Activated CD4-positive, alpha-beta T cell treated with anti-CD3 and anti-CD28 coated beads, Interleukin-2, Interleukin-6, amounts not matched to agents 100 ng/mL and 50 ng/mL, durations not matched to agents 16 hours and 8 hours (primary cell): ENCODE results near the gene NDUFB2.
A peak's percentile ranks its signal among the peaks of the same experiment; 100 is the strongest.
"Not testable (repeated sequence)": the region's sequence is repeated elsewhere in the genome, so short reads cannot be mapped to it uniquely, and the experiment has no call there.

ENCODE experiments used
- DNase-seq: peaks from one replicate; pipeline ENCODE4 v3.0.0-alpha.2; 2020

The NDUFB2 gene

DNA sequence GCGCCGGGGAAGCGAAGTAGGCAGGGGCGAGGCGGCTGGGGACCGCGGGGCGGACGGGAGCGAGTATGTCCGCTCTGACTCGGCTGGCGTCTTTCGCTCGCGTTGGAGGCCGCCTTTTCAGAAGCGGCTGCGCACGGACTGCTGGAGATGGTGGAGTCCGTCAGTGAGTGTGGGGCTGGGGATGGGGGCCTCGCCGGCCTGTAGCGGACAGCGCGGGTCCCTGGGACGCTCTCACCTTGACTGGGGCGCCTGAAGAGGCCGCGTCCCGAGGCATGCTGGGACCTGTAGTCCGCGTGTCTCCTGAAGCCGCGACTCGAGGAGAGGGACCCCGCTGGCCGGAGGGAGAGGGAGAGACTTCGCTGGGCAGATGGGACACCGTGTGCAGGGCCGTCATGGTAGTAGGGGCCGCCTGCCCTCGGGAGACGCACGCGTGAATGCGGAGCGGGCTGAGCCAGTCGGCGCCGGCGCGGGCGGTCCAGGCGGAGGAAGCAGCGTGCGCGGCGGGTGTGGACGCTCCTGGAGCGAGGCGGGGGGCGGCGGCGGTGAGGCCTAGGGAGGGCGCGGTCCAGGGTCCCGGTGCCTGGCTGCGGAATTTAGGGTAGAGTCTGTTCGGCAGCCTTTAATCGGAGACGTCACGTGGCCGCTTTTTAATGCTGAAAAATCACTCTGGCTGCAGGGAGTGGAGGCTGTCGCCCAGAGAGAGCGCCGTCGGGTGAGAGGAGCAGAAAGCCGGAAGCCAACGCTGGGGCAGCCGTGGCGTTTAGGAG is at the start of gene NDUFB2:
Gene NDUFB2, plus strand, starts transcription at position 29 of the 767 bp plus-strand sequence. Its CDS starts 37 bp downstream, at position 66.
- DNase-seq = peak; percentile 80

DNA sequence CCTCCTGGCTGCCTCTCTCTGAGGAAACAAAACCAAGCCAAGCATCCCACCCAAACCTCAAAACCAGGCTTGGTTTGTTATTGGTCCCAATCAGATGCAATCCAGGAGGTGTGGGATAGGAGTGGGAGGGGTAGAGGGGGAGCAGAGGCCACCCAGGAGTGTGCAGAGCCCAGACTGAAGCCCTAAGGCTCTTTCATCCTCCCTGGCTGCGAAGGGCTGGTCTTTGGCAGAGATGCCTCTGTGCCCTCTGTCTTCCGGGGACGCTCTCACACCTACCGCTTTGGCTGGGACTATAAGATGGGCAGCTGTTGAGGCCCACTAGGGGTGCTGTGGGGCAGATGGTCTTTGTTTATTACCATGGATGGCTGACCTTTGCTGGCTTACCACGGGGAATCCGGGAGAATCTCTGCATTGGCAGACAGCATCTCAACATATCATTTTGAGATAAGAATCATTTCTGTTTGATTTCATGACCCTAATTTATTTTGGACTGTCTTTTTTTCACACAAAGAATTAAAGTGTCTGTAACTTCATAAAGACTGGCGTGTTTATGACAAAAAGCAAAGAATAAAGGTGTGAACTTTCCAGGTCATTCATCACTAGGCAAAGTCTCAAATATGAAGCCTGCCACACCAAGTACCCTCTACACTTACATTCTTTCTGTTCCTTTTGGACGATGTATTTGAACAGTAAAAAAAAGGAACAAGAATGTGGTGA is 49.4 kb upstream of the NDUFB2 start:
- peak; percentile 38 for DNase-seq

DNA sequence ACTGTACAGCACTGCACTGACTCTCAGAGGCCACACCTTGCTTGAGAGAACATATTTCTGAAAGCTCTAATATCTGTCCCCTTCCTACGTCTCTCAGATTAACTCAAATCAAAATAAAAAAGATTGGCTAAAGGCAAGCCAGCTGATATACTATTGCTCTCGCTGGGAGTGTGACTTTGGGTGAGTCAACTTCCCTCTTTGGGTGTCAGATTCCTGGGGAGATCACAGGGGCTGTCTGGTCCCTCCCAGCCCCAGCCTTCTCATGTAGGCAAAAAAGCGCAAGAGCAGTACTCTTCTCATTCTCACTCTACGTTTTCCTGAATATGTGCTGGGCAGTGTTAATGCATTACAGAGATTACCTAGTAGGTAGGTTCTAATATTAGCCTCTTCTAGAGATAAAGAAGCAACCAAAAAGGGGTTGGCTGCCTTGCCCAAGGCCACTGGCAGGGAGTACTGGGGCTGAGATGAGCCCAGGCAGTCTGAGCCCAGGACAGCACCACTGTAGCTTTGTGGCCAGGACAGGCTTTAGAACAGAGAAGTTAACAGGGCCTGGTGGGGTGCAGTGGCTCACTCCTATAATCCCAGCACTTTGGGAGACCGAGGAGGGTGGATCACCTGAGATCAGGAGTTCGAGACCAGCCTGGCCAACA is 46.8 kb upstream of the NDUFB2 start:
- DNase-seq = no peak

DNA sequence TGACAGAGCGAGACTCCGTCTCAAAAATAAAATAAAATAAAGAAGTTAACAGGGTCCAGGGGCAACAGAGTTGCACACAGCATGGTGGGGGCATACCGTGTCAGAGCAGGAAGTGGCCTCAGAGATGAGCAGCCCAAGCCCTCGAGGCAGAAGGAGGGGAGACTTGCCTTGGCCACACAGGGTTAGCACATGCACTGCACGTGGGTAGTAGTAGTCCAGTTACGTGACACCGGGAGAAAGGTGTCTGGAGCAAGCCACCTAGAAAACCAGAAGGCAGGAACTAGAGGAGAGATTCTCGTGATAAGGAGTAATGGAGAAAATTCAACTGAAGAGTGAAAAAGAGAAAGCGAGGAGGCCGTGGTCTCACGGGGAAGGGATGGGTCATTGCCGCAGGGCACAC is 46.1 kb upstream of the NDUFB2 start:
- DNase-seq = no peak

DNA sequence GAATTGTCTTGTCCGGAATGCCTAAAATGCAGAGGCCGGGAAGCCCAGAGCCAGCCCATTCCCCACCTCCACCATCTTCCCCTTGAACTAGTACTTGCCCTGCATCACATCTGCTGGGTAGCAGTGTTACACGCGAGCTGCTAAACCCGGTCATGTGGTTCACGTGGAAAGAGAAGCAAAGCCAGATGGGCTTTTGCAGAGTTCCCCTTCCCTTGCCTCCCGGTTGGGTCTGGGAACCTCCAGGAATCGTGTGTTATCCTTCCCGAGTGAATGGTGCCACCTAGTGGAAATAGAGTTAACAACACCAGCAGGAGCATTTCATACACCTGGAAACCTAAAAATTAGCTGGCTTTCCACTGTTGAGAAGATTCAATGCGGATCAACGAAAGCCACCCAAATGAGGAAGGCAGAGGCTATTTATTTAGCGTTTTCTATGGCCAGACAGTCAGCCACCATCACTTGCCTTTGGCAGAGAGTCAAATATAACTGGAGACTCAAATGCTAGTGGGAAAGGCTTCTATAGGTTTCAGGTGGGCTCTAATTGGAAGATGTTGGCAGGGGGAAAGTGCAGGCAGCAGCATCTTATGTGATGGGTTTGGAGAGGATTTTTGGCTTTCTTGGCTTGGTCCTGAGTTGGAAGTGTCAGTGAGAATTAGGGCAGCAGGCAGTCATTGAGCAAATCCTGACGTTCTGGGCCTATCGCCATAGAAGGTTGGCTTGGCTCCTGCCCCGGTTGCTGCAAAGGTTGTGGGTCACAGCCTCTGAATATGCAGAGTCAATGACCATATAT is 43.0 kb upstream of the NDUFB2 start:
- DNase-seq = peak; percentile 62

DNA sequence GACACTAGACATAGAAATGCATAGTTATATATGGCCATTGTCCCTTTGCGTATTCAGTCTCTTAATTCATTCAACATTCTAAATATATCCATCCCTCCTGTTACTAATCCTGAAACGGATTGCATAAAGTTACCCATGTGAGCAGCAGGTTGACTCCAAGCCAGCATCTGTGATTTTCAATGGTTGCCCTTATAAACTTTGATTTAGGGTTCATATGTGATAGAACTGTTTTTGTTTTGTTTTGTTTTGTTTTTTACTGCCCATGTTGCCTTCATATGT is 42.5 kb upstream of the NDUFB2 start:
- DNase-seq = no peak

DNA sequence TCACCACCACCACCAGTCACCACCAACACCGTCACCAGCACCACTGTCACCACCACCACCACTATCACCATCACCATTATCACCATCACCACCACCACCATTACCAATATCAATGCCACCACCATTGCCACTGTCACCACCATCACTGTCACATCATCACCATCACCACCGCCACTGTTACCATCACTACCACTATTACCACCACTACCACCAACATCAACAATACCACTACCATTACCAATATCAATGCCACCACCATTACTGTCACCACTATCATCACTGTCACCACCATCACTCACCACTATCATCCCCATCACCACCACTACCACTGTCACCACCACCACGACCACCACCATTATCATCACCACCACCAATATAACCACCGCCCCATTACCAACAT is 41.8 kb upstream of the NDUFB2 start:
- DNase-seq = no peak

DNA sequence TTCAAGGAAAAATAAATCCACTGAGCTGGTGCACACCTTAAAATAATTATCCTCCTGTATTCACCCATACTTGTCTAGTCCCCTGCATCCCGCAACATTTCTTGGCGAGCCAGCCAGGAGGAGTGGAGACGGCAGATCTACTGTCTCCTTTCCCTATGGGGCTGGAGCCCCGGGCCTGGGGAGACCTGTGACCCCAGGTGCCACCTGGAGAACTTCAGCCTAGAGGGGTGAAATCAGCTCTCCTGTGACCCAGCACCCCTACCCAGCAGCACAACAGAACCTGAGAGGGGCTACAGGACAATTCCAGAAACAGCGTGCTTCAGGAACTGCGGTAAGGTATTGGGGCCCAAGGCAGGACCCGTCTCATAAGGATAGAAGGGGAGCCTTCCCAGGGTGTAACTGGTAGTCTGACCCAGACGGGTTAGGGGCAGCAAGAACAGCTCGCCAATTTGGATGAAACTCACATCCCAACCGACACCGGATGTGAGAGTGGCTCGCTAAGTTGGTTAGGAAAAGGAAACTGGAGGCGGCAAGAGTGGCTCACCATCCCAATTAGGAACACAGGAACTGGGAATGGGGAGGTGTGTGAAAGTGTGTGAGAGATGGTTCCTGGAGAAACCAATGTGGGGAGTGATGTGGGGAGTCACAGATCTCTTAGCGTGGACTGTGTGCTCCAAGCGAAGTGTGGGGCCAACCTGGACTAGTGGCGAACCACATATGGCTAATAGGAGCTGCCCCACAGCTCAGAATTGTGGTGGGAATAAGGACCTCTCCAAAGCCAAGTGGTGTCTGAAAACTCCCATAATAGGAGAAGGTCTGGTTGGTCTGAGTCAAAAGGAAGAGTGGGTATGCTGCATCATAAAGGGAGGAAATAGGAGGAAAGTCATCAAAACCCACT is 40.7 kb upstream of the NDUFB2 start:
- DNase-seq = no peak

DNA sequence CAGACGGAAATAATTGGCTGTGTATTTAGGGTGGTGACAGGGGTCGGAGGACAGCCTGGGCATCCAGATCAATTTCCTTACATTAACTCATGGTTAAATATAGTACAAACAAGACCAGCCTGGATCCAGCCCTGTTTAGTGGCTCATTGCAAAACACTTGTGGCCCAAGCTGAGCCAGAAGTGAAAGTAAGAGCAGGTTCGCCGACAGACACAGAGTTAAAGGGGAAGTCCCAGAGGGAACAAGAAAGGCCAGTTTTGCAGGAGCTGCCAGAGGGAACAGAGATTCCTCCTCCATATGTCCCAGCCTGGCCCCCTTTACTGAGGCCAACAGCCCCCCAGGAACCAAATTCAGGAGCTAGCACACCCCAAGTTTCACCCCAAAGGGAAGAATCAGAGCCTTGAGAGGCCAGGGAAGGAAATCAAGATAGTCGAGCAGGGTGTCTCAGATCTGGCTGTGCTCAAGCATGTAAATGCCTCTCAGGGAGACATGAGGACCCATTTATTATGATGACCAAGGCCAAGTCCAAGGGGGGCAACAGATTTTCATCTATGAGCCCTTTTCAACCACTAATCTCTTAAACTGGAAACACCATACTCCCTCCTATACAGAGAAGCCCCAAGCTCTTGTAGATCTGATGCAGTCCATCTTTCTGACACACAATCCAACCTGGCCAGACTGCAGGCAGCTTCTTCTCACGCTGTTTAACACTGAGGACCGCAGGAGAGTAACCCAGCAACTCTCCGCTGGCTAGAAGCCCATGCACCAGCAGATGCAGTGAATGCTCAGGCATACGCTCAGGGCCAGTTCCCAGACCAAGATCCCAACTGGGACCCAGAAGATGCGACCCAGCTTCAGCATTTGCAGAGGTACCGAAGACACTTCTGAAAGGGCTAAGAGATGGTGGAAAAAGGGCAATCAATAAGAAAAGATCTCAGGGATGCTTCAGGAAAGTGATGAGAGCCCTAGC is 39.7 kb upstream of the NDUFB2 start:
- peak; percentile 62 for DNase-seq

DNA sequence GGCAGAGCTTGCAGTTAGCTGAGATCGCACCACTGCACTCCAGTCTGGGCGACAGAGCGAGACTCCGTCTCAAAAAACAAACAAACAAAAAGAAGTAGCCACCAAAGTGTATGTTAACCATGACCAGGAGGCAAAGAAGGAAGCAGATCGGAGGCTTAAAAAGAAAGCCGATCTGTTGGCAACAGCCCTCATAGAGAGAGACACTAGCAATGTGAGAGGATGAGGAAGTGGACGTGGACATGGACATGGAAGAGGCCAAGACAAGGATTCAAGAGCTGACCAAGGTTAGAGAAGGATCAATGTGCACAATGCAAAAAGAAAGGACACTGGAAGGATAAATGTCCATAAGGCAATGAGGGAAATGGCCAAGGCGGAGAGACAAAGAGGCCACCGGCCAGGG is 38.6 kb upstream of the NDUFB2 start:
- no peak for DNase-seq

DNA sequence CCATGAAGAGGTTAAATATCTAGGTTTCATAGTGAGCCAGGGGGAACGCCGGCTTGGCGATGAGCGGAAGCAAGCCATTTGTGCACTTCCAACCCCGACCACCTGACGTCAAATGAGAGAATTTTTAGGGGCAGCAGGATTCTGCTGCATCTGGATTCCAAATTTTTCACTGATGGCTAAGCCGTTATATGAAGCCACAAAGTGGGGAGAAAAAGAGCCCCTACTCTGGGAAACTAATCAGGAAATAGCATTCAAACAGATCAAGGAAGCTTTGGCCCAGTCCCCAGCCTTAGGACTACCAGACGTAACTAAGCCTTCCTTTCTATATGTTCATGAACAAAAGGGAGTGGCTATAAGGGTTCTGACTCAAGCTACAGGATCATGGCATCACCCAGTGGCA is 36.7 kb upstream of the NDUFB2 start:
- DNase-seq = no peak

DNA sequence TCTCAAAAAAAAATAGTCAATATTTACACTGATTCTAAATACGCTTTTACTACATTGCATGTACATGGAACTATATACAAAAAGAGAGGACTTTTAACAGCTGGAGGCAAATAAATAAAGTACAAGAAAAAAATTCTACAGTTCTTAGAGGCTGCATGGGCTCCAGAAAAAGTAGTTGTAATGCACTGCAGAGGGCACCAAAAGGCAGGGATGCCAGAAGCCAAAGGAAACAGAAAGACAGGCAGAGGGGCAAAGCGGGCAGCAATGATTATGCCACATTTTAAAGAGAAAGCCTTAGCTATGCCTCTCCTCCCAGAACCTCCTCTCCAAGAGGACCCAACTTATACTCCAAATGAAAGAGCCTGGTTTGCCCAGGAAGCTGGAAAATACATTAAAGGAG is 35.4 kb upstream of the NDUFB2 start:
- no peak for DNase-seq

DNA sequence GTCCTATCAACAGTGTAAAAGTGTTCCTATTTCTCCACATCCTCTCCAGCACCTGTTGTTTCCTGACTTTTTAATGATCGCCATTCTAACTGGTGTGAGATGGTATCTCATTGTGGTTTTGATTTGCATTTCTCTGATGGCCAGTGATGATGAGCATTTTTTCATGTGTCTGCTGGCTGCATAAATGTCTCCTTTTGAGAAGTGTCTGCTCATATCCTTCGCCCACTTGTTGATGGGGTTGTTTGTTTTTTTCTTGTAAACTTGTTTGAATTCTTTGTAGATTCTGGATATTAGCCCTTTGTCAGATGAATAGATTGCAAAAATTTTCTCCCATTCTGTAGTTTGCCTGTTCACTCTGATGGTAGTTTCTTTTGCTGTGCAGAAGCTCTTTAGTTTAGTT is 33.6 kb upstream of the NDUFB2 start:
- not testable (repeated sequence) for DNase-seq

DNA sequence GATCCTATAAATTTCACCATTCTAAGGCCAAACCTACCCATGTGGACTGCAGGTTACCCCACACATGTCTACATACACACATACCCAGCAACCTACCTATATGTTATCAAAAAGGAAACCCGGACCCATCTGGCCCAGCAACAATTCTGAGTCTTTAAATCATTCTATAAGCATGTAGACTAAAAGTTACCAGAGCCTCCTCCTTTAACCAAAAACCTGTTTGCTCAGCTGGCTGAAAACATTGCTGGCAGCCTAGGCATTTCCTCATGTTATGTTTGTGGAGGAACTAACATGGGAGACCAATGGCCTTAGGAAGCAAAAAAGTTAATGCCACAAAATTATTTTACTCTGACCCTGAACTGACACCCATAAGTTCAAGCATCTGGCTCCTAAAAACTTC is 29.0 kb upstream of the NDUFB2 start:
- DNase-seq = no peak

DNA sequence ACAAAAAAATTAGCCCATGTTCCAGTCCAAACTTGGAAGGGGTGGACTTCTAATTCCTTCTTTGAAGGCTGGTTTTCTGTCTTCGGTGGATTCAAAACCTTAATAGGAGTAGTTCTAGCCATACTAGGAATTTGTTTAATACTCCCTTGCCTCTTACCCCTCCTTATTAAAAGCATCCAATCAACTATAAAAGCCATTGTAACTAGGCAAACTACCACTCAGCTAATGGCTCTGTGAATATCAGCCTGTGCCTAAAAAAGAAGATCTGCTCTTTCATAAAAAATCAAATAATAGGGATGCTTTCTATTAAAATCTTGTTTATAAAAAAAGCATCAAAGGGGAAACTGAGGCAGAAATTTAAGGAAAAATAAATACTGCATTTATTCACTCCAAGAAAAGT is 27.9 kb upstream of the NDUFB2 start:
- no peak for DNase-seq

DNA sequence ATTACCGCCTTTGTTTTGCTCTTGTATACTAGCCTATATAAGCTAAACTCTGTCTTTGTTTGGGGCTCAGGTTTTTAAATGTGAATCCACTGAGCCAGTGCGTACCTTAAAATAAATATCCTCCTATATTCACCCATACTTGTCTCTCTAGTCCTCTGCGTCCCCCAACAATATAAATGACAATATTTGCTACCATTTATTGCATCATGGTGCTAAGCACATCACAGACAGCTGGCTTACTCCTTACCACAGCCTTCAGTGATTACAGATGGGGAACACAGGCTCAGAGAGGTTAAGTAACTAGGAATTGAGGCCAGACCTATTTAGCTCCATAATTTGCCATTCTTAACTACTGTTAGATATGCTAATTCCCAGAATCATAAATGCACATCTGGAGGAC is 27.2 kb upstream of the NDUFB2 start:
- DNase-seq = no peak

DNA sequence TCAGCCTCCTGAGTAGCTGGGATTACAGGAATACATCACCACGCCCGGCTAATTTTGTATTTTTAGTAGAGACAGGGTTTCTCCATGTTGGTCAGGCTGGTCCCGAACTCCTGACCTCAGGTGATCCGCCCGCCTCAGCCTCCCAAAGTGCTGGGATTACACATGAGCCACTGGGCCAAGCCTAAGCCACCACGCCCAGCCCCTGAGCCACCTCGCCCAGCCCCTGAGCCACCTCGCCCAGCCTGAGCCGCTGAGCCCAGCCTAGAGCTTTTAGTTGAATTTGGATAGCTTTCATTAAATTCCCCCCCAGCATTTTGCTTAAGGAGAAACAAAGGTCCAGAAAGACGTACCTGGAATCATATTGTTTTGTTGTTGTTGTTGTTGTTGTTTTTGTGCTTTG is 26.6 kb upstream of the NDUFB2 start:
- DNase-seq = not testable (repeated sequence)

DNA sequence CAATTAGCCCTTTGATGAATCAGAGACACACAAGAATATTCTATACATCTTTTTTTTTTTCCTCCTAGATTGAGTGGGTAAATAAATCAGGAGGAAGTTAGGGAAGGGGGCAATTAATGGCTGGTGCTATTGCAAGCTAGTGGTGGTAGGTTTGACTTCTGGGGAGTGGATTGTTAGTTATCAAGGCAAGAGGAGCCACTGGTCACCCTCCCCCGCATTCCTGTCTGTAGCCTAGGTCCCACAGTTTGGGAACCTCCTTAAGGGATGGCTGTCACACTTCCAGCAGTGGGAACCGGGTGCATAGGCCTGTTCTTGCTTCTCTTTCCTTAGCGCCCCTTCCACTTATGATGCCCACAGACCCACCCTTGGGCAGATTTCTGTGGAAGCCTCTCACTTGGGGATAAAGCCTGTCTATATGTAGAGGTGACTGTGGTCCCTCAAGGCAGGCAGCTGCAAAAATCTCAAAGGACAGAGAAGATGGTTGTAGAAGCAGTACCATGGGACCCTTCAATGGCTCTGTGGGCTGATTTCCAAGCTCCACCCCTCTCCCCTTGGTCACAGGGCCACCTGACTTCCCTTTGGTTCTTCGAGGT is 26.1 kb upstream of the NDUFB2 start:
- DNase-seq = no peak

DNA sequence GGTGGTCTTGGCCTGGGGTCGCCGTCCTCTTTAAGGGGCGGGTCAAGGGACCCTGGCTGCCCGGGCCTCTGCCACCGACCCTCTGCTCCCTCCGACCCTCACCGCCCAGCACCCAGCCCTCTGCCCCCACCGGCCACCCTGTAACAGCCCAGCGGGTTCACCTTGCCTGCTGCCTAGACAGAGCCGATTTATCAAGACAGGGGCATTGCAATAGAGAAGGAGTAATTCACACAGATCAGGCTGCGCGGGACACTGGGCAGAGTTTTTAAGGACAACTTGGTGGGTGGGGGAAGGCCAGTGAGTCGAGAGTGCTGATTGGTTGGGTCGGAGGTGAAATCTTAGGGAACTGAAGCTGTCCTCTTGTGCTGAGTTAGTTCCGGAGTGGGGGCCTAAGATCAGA is 24.5 kb upstream of the NDUFB2 start:
- DNase-seq = no peak

DNA sequence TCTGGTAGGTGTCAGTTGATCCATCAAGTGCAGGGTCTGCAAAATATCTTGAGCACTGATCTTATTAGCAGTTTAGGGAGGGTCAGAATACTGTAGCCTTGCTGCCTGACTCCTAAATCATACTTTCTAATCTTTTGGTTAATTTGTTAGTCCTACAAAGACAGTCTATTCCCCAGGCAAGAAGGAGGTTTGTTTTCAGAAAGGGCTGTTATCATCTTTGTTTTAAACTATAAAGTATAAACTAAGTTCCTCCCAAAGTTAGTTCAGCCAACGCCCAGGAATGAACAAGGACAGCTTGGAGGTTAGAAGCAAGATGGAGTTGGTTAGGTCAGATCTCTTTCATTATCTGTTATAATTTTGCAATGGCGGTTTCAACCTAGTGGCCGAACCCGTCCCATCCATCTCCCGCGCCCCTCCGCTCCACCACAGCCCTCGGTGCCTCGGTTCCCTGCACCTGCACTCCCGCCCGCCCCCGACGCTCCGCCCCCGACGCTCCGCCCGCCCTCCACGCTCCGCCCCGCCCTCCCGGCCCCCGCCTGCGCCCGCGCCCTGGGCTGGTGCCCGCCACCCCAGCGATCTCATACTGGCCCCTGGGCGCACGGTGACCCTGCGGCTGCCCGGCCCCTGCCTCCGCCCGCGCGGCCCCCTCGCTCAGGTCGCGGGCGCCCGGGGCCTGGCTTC is 24.0 kb upstream of the NDUFB2 start, which contains the start of gene ADCK2:
Gene ADCK2, plus strand, starts transcription at position 564 of the 681 bp plus-strand sequence. CDS start 386 bp downstream, outside the sequence.
- DNase-seq = peak; percentile 74
